IPS-20b (cell line): ENCODE data around the gene S100P.

Source experiments
- H3K27ac ChIP-seq: one replicate; pipeline ENCODE4 v1.5.1; 2013; ENCODE audit warnings: low read length
- H3K27me3 ChIP-seq: 2 replicates; pipeline ENCODE4 v1.6.1; 2013; ENCODE audit warnings: mild to moderate bottlenecking, low read length, inconsistent platforms; ENCODE audit not compliant: insufficient read depth
- H3K36me3 ChIP-seq: 2 replicates; pipeline ENCODE4 v1.6.1; 2013; ENCODE audit warnings: low read depth, mild to moderate bottlenecking, inconsistent platforms, low read length, moderate library complexity; ENCODE audit not compliant: insufficient read depth
- H3K4me1 ChIP-seq: 2 replicates; pipeline ENCODE4 v1.6.1; 2013; ENCODE audit warnings: mild to moderate bottlenecking, control low read depth, inconsistent platforms, low read length, moderate library complexity; ENCODE audit not compliant: insufficient read depth
- H3K4me3 ChIP-seq: 2 replicates; pipeline ENCODE4 v1.5.1; 2013; ENCODE audit warnings: mild to moderate bottlenecking, low read length, inconsistent platforms
- H3K9ac ChIP-seq: 2 replicates; pipeline ENCODE4 v1.6.1; 2013; ENCODE audit warnings: low read depth, mild to moderate bottlenecking, inconsistent platforms, low read length, moderate library complexity
- H3K9me3 ChIP-seq: 2 replicates; pipeline ENCODE4 v1.6.1; 2013; ENCODE audit warnings: mild to moderate bottlenecking, low read depth, low read length, inconsistent platforms; ENCODE audit not compliant: insufficient read depth

The S100P gene

DNA sequence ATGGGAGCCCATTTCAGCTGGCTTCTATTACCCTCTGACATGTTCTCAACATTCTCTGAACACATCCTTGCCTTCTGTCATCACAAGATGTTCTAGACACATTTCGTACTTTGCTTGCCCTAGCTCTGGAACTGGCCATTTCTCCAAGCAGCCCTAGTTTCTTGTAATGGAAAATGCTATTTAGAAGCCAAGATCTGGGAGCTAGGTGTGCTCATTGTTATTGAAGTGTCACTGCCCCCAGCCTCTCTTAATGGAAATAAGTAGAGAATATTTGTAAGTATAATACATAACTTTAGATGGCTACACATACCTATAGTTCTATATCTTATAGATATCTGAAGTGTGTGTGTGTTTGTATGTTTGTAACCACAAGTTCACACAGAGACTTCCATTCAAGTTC is 9.1 kb downstream of the S100P start:
- H3K36me3 ChIP-seq = peaks cover 21% of the 10 kb centered on the region
- H3K9ac ChIP-seq = no peak overlapping the region
- no peaks in the 10 kb centered on the region for H3K9me3 ChIP-seq
- H3K27ac ChIP-seq = no peak overlapping the region
- no peak overlapping the region for H3K4me3 ChIP-seq
- H3K27me3 ChIP-seq = no peaks in the 10 kb centered on the region
- peaks cover 2% of the 10 kb centered on the region for H3K4me1 ChIP-seq

DNA sequence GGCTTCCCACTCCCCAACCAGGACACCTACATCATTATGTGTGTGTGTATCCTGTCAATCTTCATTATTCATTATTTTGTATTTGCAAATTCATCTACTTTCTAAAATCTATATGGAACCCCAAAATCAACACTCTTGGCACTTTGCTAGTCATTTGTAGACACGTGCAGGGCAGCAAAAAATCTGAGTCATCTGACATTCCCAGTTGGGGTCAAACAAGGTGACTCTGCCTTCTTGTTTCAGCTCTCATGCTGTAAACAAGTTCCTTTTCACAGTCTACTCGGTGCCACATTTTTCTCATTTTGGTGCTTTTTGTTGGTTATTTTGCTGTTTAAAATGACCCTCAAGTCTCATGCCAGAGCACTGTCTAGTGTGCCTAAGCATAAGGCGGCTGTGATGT is 10.1 kb downstream of the S100P start:
- H3K9ac ChIP-seq = no peak overlapping the region
- peaks cover 25% of the 10 kb centered on the region for H3K36me3 ChIP-seq
- H3K9me3 ChIP-seq = no peaks in the 10 kb centered on the region
- H3K27ac ChIP-seq = no peak overlapping the region
- H3K4me3 ChIP-seq = no peak overlapping the region
- H3K4me1 ChIP-seq = peaks cover 9% of the 10 kb centered on the region
- no peaks in the 10 kb centered on the region for H3K27me3 ChIP-seq

GRCh38 chr4:6705646-6706045 is 12.0 kb downstream of the S100P start:
- no peak overlapping the region for H3K4me3 ChIP-seq
- no peaks in the 10 kb centered on the region for H3K9me3 ChIP-seq
- H3K4me1 ChIP-seq = peaks cover 11% of the 10 kb centered on the region
- no peak overlapping the region for H3K27ac ChIP-seq
- no peak overlapping the region for H3K9ac ChIP-seq
- H3K27me3 ChIP-seq = peaks cover 3% of the 10 kb centered on the region; the same call in 1 of the 2 replicates
- H3K36me3 ChIP-seq = peaks cover 23% of the 10 kb centered on the region

DNA sequence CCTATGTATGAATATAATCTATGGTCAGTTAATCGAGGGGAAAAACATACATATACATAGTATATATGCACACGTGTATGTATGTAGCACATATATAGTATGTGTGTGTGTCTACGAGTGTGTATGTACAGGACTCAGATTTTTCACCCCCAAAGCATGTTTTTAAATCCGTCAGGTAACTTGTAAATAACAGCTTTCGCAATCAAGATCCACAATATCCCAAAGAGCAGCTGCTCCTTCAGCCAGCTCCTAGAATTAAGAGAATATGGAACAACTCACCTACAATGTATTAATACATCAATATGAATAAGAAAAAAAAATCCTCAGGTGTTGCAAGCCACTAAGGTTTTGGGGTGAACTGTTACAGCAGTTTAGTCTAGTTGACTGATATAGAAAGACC is 12.5 kb downstream of the S100P start:
- Histone ChIP-seq H3K4me1 (peaks cover 11% of the 10 kb centered on the region), H3K27me3 (peaks cover 9% of the 10 kb centered on the region; the same call in 1 of the 2 replicates), H3K9ac (no peak overlapping the region), H3K9me3 (no peaks in the 10 kb centered on the region), H3K4me3 (no peak overlapping the region), H3K36me3 (peaks cover 22% of the 10 kb centered on the region), H3K27ac (no peak overlapping the region)

DNA sequence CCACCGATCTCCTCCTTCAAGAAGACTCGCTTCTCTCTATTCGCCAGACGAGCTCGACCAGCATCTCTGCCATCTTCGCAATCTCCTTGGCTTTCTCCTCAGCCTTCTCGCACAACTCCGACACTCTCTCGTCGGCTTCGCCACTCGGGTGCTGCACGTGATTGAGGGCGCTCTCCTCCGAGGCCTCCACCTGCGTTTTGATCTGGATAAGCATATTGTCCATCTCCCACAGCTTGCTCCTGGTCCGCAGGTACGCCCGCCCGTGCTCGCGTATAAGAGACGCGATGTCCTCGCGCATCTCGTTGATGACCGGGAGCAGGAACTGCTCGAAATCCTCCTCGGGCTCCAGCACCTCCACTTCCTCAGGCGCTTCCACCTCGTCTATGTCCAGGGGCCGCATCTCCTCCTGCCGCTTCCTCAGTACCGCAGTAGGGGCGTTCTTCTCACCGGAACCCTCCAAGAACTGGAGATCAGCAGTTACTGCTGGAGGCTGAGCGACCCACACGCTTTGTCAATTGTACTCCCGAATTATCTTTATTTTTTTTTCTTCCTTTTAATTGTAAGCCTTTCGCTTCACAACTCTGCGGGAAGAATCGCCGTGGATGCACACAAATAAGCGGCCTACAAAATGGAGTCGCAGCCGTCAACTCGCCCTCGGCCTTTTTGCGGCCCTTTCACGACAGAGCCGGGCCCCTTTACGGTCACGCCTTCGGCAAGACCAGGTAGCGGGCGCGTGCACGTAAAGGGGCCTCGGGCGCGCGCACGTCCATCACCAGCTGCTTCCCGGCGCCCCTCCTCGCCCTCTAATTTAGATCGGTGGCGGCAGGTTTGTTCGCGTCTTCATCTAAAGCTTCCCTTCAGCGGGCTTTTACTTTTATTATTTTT is 15.8 kb downstream of the S100P start, which contains the start of gene MRFAP1L1:
Gene MRFAP1L1 (minus strand): TSS at position 636 of the 885 bp plus-strand sequence. CDS start 236 bp downstream, at position 400.
- H3K4me1 ChIP-seq = peaks cover 11% of the 10 kb centered on the region
- peaks cover 31% of the 10 kb centered on the region for H3K27me3 ChIP-seq
- H3K9ac ChIP-seq = peak within 1 kb of the TSS; percentile 95
- peak within 1 kb of the TSS; percentile 98 for H3K4me3 ChIP-seq
- H3K36me3 ChIP-seq = peaks cover 17% of the 10 kb centered on the region; the same call in 1 of the 2 replicates
- H3K27ac ChIP-seq = peak within 1 kb of the TSS; percentile 41
- H3K9me3 ChIP-seq = no peaks in the 10 kb centered on the region

- H3K4me3 ChIP-seq = peak overlapping the region; percentile 98
- H3K27me3 ChIP-seq = peaks cover 36% of the 10 kb centered on the region
- H3K36me3 ChIP-seq = peaks cover 17% of the 10 kb centered on the region; the same call in 1 of the 2 replicates
- H3K27ac ChIP-seq = no peak overlapping the region
- peak overlapping the region; percentile 86; the same call in 1 of the 2 replicates for H3K9ac ChIP-seq
- peaks cover 11% of the 10 kb centered on the region for H3K4me1 ChIP-seq
- no peaks in the 10 kb centered on the region for H3K9me3 ChIP-seq
Measured at GRCh38 chr4:6710282-6710681, 16.6 kb downstream of the S100P start.

- Histone ChIP-seq H3K4me3 (no peak overlapping the region), H3K9ac (no peak overlapping the region), H3K4me1 (peaks cover 11% of the 10 kb centered on the region), H3K27me3 (peaks cover 36% of the 10 kb centered on the region), H3K9me3 (no peaks in the 10 kb centered on the region), H3K27ac (no peak overlapping the region), H3K36me3 (peaks cover 17% of the 10 kb centered on the region; the same call in 1 of the 2 replicates)
Measured at GRCh38 chr4:6710996-6711395, 17.3 kb downstream of the S100P start.

GRCh38 chr4:6714954-6715353 is 21.3 kb downstream of the S100P start:
- H3K36me3 ChIP-seq = no peaks in the 10 kb centered on the region
- H3K9me3 ChIP-seq = no peaks in the 10 kb centered on the region
- H3K27ac ChIP-seq = no peak overlapping the region
- H3K4me3 ChIP-seq = no peak overlapping the region
- no peak overlapping the region for H3K9ac ChIP-seq
- peaks cover 2% of the 10 kb centered on the region; the same call in 1 of the 2 replicates for H3K4me1 ChIP-seq
- peaks cover 36% of the 10 kb centered on the region for H3K27me3 ChIP-seq

GRCh38 chr4:6715704-6716017 is 22.0 kb downstream of the S100P start:
- H3K36me3 ChIP-seq = no peaks in the 10 kb centered on the region
- no peaks in the 10 kb centered on the region for H3K9me3 ChIP-seq
- peak overlapping the region; percentile 90 for H3K4me3 ChIP-seq
- no peaks in the 10 kb centered on the region; the same call in 1 of the 2 replicates for H3K4me1 ChIP-seq
- H3K27ac ChIP-seq = no peak overlapping the region
- peaks cover 33% of the 10 kb centered on the region for H3K27me3 ChIP-seq
- peak overlapping the region; percentile 59; the same call in 1 of the 2 replicates for H3K9ac ChIP-seq

DNA sequence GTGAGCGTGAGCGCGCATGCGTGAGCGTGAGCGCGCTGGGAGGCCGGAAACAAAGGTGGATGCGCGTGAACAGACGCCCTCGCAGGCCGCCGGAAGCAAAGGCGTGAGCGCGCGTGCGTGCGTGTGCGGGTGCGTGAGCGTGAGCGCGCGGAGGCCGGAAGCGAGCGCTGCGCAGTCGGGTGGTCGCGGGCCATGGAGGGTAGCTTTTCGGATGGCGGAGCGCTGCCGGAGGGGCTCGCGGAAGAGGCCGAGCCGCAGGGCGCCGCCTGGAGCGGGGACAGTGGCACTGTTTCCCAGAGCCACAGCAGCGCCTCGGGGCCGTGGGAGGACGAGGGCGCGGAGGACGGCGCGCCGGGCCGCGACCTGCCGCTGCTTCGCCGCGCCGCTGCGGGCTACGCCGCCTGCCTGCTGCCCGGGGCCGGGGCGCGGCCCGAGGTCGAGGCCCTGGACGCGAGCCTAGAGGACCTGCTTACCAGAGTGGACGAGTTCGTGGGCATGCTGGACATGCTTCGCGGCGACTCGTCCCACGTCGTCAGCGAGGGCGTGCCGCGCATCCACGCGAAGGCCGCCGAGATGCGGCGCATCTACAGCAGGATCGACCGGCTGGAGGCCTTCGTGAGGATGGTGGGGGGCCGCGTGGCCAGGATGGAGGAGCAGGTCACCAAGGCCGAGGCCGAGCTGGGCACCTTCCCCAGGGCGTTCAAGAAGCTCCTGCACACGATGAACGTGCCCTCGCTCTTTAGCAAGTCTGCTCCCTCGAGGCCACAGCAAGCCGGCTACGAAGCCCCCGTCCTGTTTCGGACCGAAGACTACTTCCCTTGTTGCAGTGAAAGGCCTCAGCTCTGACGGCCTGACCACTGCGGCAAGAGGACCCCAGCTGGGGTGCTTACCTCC is 22.6 kb downstream of the S100P start, which contains the start of gene BLOC1S4:
Gene BLOC1S4 (plus strand): TSS at position 157 of the 894 bp plus-strand sequence. CDS start 36 bp downstream, at position 193.
- H3K4me1 ChIP-seq = no peaks in the 10 kb centered on the region; the same call in 1 of the 2 replicates
- no peak within 1 kb of the TSS for H3K27ac ChIP-seq
- H3K9ac ChIP-seq = peak within 1 kb of the TSS; percentile 82; the same call in 1 of the 2 replicates
- H3K27me3 ChIP-seq = peaks cover 27% of the 10 kb centered on the region
- H3K36me3 ChIP-seq = no peaks in the 10 kb centered on the region
- peak within 1 kb of the TSS; percentile 90 for H3K4me3 ChIP-seq
- H3K9me3 ChIP-seq = no peaks in the 10 kb centered on the region

- Histone ChIP-seq H3K4me1 (no peaks in the 10 kb centered on the region; the same call in 1 of the 2 replicates), H3K4me3 (peak overlapping the region; percentile 90), H3K27me3 (peaks cover 20% of the 10 kb centered on the region), H3K27ac (no peak overlapping the region), H3K9me3 (no peaks in the 10 kb centered on the region), H3K9ac (peak overlapping the region; percentile 82; the same call in 1 of the 2 replicates), H3K36me3 (no peaks in the 10 kb centered on the region)
Measured at GRCh38 chr4:6716958-6717655, 23.4 kb downstream of the S100P start.
